K562 (cell line): ENCODE data around the gene DXO. TPM values are rescaled to one million over a fixed set of nuclear protein-coding genes. Genes with fewer than 3 reads are reported as not detected.

Source experiments
- CBX1 ChIP-seq: sonication (generic); IDR thresholded peaks from 2 replicates; pipeline ENCODE4 v1.6.1; 2016; ENCODE audit warnings: antibody characterized with exemption, low read depth, mild to moderate bottlenecking
- FOXA1 ChIP-seq: fragments of 450-650 bp; IDR thresholded peaks from 2 replicates; pipeline ENCODE4 v1.6.1; 2016; ENCODE audit warnings: mild to moderate bottlenecking, borderline replicate concordance
- FOXM1 ChIP-seq, 2 experiments: fragments of 450-650 bp in 1 of 2; sonication (generic) in 1 of 2; formaldehyde crosslinking in 1 of 2; IDR thresholded peaks; 2 replicates each; pipeline versions ENCODE4 v1.6.1 to v1.9.0; 2017 to 2022; ENCODE audit warnings: low read depth in 2 of 2, mild to moderate bottlenecking in 2 of 2, missing genetic modification reagents in 1 of 2, moderate library complexity in 1 of 2
- HDAC3 ChIP-seq: fragments of 450-650 bp; IDR thresholded peaks from 2 replicates; pipeline ENCODE4 v1.6.1; 2018; ENCODE audit warnings: borderline replicate concordance, mild to moderate bottlenecking, moderate library complexity; ENCODE audit not compliant: partially characterized antibody
- HNRNPL ChIP-seq: fragments of 200-400 bp; formaldehyde crosslinking; IDR thresholded peaks from 2 replicates; pipeline ENCODE4 v1.6.1; 2017; ENCODE audit warnings: low read depth, mild to moderate bottlenecking, low read length
- MCM5 ChIP-seq: fragments of 450-650 bp; IDR thresholded peaks from 2 replicates; pipeline ENCODE4 v1.6.1; 2016; ENCODE audit warnings: low read depth
- MYNN ChIP-seq, 2 experiments: sonication (generic); formaldehyde crosslinking in 1 of 2; IDR thresholded peaks; 2 replicates each; pipeline versions ENCODE4 v1.5.0 to v1.6.1; 2016 to 2020; ENCODE audit warnings: antibody characterized with exemption in 1 of 2, missing genetic modification reagents in 1 of 2
- POU5F1 ChIP-seq: fragments of 150-350 bp; IDR thresholded peaks from 2 replicates; pipeline ENCODE4 v1.6.1; 2014; ENCODE audit warnings: borderline replicate concordance, low read length, low read depth, mild to moderate bottlenecking; ENCODE audit not compliant: partially characterized antibody
- RBM34 ChIP-seq: fragments of 200-400 bp; formaldehyde crosslinking; IDR thresholded peaks from 2 replicates; pipeline ENCODE4 v1.6.1; 2018; ENCODE audit warnings: low read length, borderline replicate concordance; ENCODE audit not compliant: insufficient read depth
- RERE ChIP-seq: sonication (generic); formaldehyde crosslinking; IDR thresholded peaks from 2 replicates; pipeline ENCODE4 v1.8.0; 2023; ENCODE audit warnings: missing genetic modification reagents, mild to moderate bottlenecking, borderline replicate concordance
- U2AF2 ChIP-seq: fragments of 200-400 bp; formaldehyde crosslinking; optimal IDR thresholded peaks from 2 replicates; pipeline ENCODE3; 2017; ENCODE audit warnings: low read depth, mild to moderate bottlenecking, low read length
- UBTF ChIP-seq, 2 experiments: IDR thresholded peaks; 2 replicates each; pipeline ENCODE4 v1.6.1; 2012; ENCODE audit warnings: improper control_type of control experiment in 2 of 2, low read depth in 2 of 2, low read length in 2 of 2, borderline replicate concordance in 1 of 2
- USF2 ChIP-seq: sonication (generic); formaldehyde crosslinking; IDR thresholded peaks from 2 replicates; pipeline ENCODE4 v1.5.0; 2020; ENCODE audit warnings: missing genetic modification reagents
- ZFP36 ChIP-seq: fragments of 150-350 bp; IDR thresholded peaks from 2 replicates; pipeline ENCODE4 v1.6.1; 2018; ENCODE audit warnings: low read length, low read depth; ENCODE audit not compliant: partially characterized antibody
- ZNF445 ChIP-seq: fragments of 250-450 bp; sonication (Bioruptor Pico); IDR thresholded peaks from 2 replicates; pipeline ENCODE4 v1.4.0; 2020; ENCODE audit warnings: low read depth, mild to moderate bottlenecking, moderate library complexity
- ZNF511 ChIP-seq: sonication (generic); formaldehyde crosslinking; IDR thresholded peaks from 2 replicates; pipeline ENCODE4 v1.8.0; 2022; ENCODE audit warnings: mild to moderate bottlenecking, missing genetic modification reagents
- ZNF589 ChIP-seq: fragments of 200-800 bp; sonication (Bioruptor generic); IDR thresholded peaks from 2 replicates; pipeline ENCODE4 v1.6.1; 2016; ENCODE audit warnings: low read depth, missing genetic modification characterization, missing compliant biosample characterization
- polyA plus RNA-seq, 8 experiments: library from polyadenylated mRNA; depleted of rRNA in 4 of 8; stranded (reverse) in 5 of 8; unstranded in 3 of 8; fragments of >200 nt; fragmentation: Nextera tagmentation in 2 of 8; fragmentation: Illumina TruSeq in 1 of 8; extraction: Ambion mirVana in 2 of 8; extraction: Trizol in 1 of 8; gene quantifications; 2 replicates each; pipeline versions ENCODE4 v1.2.1 to v1.2.3, GENCODE V29; 2011 to 2014; ENCODE audit warnings: inconsistent platforms in 1 of 8, missing spikeins in 1 of 8
- total RNA-seq, 7 experiments: library from RNA; depleted of rRNA in 6 of 7; stranded (reverse); fragments of >200 nt in 6 of 7; fragmentation: Illumina TruSeq in 2 of 7; extraction: Trizol in 2 of 7; gene quantifications; 2 replicates each; pipeline versions ENCODE4 v1.2.1 to v1.2.3, GENCODE V29; 2011 to 2021; ENCODE audit warnings: low replicate concordance in 1 of 7

DXO gene
- total and polyA plus RNA-seq, 9 of the 15 experiments (the other 6 are each of a cell fraction or from before 2014, with no cell fraction given), result 6.4 to 35.1 (median 19.4) TPM

- no peak for TF ChIP-seq MCM5
- peak; percentile 52 for TF ChIP-seq HDAC3
- 0 out of 2 replicates have a peak, but pooled peaks have one; percentile 20 for TF ChIP-seq ZNF589
- TF ChIP-seq ZFP36, result peak; percentile 22
- TF ChIP-seq U2AF2, result no peak
- no peak for TF ChIP-seq FOXM1 (IDR thresholded peaks at IDR 0.05; ENCODE audit: low read depth)
- TF ChIP-seq FOXM1 (CRISPR knock-in tag; IDR thresholded peaks at IDR 0.05; ENCODE audit: low read depth), result no peak; the same call in 1 of the 2 replicates
- TF ChIP-seq MYNN (IDR thresholded peaks at IDR 0.05), result peak; percentile 64; the same call in 1 of the 2 replicates
- no peak for TF ChIP-seq MYNN (CRISPR knock-in tag; IDR thresholded peaks at IDR 0.05)
- no peak for TF ChIP-seq RERE (CRISPR knock-in tag)
- TF ChIP-seq UBTF (IDR thresholded peaks at IDR 0.05; ENCODE audit: borderline replicate concordance in 1 of 2, low read depth in 2 of 2, low read length in 2 of 2), result peak; percentile 65 to 66; a peak in 3 of 4 replicates
- TF ChIP-seq USF2, result no peak
- no peak for TF ChIP-seq HNRNPL
- 0 out of 2 replicates have a peak, but pooled peaks have one; percentile 47 for TF ChIP-seq CBX1
- no peak for TF ChIP-seq RBM34
- no peak for TF ChIP-seq FOXA1
- TF ChIP-seq ZNF445, result peak; percentile 83; the same call in 1 of the 2 replicates
- no peak; the same call in 1 of the 2 replicates for TF ChIP-seq ZNF511
- no peak for TF ChIP-seq POU5F1
Measured at GRCh38 chr6:31971993-31972708, at the start of gene DXO (continued).
